ENCODE measurements around the gene USP35. TPM values are rescaled to one million over a fixed set of nuclear protein-coding genes. Genes with fewer than 3 reads are reported as not detected.

Gene USP35
- polyA plus RNA-seq, 3 donors = 0.42 to 7.6 (median 0.63) TPM

DNA sequence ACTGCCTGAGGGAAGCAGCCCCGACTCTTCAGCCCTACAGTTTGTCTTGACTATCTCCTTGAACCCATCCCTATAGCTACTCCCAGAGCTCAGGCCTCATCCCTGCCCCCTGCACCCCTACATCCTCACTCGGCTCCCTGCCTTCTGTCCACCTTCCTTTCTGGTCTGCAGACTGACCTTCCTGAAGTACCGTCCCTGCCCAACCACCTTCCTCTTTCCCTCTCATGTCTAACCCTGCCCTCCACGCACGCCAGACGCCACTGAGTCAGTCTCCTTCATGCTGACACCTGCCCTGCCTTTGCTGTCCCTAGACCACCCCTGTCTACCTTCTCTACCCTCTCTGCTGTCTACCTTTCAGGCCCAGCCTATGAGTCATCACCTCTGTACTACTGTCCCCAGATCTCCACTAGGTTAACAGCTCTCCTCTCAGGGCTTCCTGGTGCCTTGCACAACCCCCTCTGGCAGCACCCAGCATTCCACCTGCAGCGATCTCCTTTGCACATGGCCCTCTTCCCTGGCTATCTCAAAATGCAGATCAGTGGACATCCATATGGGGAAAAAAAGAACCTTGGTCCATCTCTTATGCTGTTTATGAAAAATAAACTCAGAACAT is 9.2 kb upstream of the USP35 start:
- TF ChIP-seq, protein P1, sequence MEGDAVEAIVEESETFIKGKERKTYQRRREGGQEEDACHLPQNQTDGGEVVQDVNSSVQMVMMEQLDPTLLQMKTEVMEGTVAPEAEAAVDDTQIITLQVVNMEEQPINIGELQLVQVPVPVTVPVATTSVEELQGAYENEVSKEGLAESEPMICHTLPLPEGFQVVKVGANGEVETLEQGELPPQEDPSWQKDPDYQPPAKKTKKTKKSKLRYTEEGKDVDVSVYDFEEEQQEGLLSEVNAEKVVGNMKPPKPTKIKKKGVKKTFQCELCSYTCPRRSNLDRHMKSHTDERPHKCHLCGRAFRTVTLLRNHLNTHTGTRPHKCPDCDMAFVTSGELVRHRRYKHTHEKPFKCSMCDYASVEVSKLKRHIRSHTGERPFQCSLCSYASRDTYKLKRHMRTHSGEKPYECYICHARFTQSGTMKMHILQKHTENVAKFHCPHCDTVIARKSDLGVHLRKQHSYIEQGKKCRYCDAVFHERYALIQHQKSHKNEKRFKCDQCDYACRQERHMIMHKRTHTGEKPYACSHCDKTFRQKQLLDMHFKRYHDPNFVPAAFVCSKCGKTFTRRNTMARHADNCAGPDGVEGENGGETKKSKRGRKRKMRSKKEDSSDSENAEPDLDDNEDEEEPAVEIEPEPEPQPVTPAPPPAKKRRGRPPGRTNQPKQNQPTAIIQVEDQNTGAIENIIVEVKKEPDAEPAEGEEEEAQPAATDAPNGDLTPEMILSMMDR (IDR thresholded peaks at IDR 0.05) = no peak
- intact Hi-C loops (cut with micrococcal nuclease) = no loop called here
- Histone ChIP-seq H3K27me3 (ENCODE audit: control insufficient read depth in 2 of 2, insufficient read depth in 2 of 2, low read length in 2 of 2) (no peaks in the 10 kb centered on the region), H3K9me3 (replicated peaks in 1 of 2; ENCODE audit: control insufficient read depth in 1 of 2, insufficient read depth in 1 of 2, low read length in 2 of 2) (peaks cover 0 to 4% of the 10 kb centered on the region in 2 donors), H3K4me3 (replicated peaks in 1 of 3; ENCODE audit: low read depth in 2 of 3, low read length in 3 of 3) (no peak overlapping the region), H3K36me3 (replicated peaks in 1 of 2; ENCODE audit: control insufficient read depth in 1 of 2, insufficient read depth in 2 of 2, low read length in 2 of 2) (peaks cover 6 to 18% of the 10 kb centered on the region in 2 donors), H3K4me1 (ENCODE audit: control insufficient read depth in 1 of 2, insufficient read depth in 2 of 2, low read length in 2 of 2) (peaks cover 9 to 12% of the 10 kb centered on the region in 2 donors), H3K79me2 (ENCODE audit: insufficient read depth, low read length) (peaks cover 3% of the 10 kb centered on the region), H3K4me2 (replicated peaks; ENCODE audit: extremely low read depth, low read length, poor library complexity, severe bottlenecking) (no peak overlapping the region), H3K9ac (ENCODE audit: insufficient read depth, low read length, poor library complexity, severe bottlenecking) (no peak overlapping the region), H3K27ac (ENCODE audit: low read depth in 1 of 2, low read length in 2 of 2) (no peak overlapping the region), H4K20me1 (ENCODE audit: insufficient read depth, low read length) (peaks cover 19% of the 10 kb centered on the region), H2AFZ (ENCODE audit: insufficient read depth, low read depth, low read length, poor library complexity, severe bottlenecking) (no peak overlapping the region)
- Mint-ChIP-seq H3K9me3 (peaks cover 5 to 14% (median 7%) of the 10 kb centered on the region in 7 donors), H3K36me3 (peaks cover 31 to 44% of the 10 kb centered on the region in 2 donors), H3K4me3 (no peak overlapping the region), H3K27me3 (ENCODE audit: low read depth in 3 of 3) (peaks cover 0 to 2% (median 0%) of the 10 kb centered on the region in 3 donors), H3K4me1 (peaks cover 18% of the 10 kb centered on the region), H3K27ac (peak overlapping the region in 2 of 7 donors; percentile 9 to 67)
- WGBS (ENCODE audit: insufficient coverage) = 80% methylated on average over 6 of the region's 7 CpGs
- no peak for DNase-seq

DNA sequence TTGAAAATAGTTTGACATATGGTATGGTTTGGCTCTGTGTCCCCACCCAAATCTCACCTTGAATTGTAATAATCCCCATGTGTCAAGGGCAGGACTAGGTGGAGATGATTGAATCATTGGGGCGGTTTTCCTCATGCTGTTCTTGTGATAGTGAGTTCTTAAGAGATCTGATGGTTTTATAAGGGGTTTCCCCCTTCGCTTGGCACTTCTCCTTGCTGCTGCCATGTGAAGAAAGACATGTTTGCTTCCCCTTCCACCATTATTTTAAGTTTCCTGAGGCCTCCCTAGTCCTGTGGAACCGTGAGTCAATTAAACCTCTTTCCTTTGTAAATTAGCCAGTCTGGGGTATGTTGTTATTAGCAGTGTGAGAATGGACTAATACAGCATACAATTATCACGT is 8.0 kb upstream of the USP35 start:
- no peak overlapping the region for H2AFZ ChIP-seq (ENCODE audit: insufficient read depth, low read depth, low read length, poor library complexity, severe bottlenecking)
- H3K4me1 ChIP-seq (ENCODE audit: control insufficient read depth in 1 of 2, insufficient read depth in 2 of 2, low read length in 2 of 2) = peaks cover 9 to 12% of the 10 kb centered on the region in 2 donors
- H3K4me1 Mint-ChIP-seq = peaks cover 18% of the 10 kb centered on the region
- WGBS (ENCODE audit: insufficient coverage) = no CpG with 5 or more reads among the region's 4 CpGs
- H3K27ac Mint-ChIP-seq = peak overlapping the region; percentile 47 to 92 (median 76)
- H3K9me3 Mint-ChIP-seq = peaks cover 5 to 14% (median 7%) of the 10 kb centered on the region in 7 donors
- TF ChIP-seq, protein P1 (IDR thresholded peaks at IDR 0.05) = no peak
- peaks cover 0 to 4% of the 10 kb centered on the region in 2 donors for H3K9me3 ChIP-seq (replicated peaks in 1 of 2; ENCODE audit: control insufficient read depth in 1 of 2, insufficient read depth in 1 of 2, low read length in 2 of 2)
- no peak overlapping the region for H3K4me3 Mint-ChIP-seq
- no peak overlapping the region for H3K4me3 ChIP-seq (replicated peaks in 1 of 3; ENCODE audit: low read depth in 2 of 3, low read length in 3 of 3)
- peaks cover 8% of the 10 kb centered on the region for H3K79me2 ChIP-seq (ENCODE audit: insufficient read depth, low read length)
- H3K27me3 ChIP-seq (ENCODE audit: control insufficient read depth in 2 of 2, insufficient read depth in 2 of 2, low read length in 2 of 2) = no peaks in the 10 kb centered on the region
- intact Hi-C loops (cut with micrococcal nuclease) = no loop called here
- H3K36me3 ChIP-seq (replicated peaks in 1 of 2; ENCODE audit: control insufficient read depth in 1 of 2, insufficient read depth in 2 of 2, low read length in 2 of 2) = peaks cover 7 to 22% of the 10 kb centered on the region in 2 donors
- DNase-seq = peak; percentile 32 to 64 (median 40)
- H3K36me3 Mint-ChIP-seq = peaks cover 34 to 49% of the 10 kb centered on the region in 2 donors
- H3K4me2 ChIP-seq (replicated peaks; ENCODE audit: extremely low read depth, low read length, poor library complexity, severe bottlenecking) = no peak overlapping the region
- peak overlapping the region in 1 of 2 donors; percentile 76 for H3K27ac ChIP-seq (ENCODE audit: low read depth in 1 of 2, low read length in 2 of 2)
- no peak overlapping the region for H3K9ac ChIP-seq (ENCODE audit: insufficient read depth, low read length, poor library complexity, severe bottlenecking)
- peaks cover 19% of the 10 kb centered on the region for H4K20me1 ChIP-seq (ENCODE audit: insufficient read depth, low read length)
- H3K27me3 Mint-ChIP-seq (ENCODE audit: low read depth in 3 of 3) = peaks cover 0 to 2% (median 0%) of the 10 kb centered on the region in 3 donors
